Measurements from ENCODE around the gene FARP2.

DNA sequence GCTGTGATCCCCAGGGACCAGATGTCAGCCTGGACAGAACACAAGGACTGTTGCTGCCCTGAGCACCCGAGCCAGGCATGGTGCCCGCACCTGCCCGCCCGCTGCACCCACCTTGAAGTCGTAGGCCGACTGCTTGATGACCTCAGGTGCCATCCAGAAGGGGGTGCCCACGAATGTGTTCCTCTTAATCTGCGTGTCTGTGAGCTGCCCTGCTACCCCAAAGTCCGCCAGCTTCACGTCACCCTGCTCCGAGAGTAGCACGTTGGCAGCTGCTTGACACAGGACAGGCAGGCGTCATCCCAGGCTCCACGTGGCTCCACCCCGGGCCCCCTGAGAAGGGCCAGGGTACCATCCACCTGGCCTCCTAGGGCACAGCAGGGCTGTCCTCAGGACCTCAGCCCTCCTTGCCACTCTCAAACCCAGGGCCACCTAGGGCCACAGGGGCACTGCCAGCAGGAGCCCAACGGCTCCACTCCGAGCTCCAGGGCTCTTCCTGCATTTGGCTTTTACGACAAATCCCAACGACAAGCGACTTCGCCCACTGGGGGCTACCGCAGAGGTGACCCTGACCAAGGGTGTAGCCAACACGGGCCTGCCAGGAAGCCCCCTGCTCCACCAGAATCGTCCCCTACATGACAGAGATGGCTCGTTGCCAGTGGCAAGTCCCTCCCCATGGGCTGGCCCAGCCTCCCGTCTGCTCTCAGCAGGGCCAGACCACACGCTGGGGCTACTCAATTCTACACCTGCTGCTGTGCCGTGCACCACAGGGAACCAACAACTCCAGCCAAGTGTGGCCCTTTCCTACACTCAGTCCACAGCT is 143.3 kb downstream of the FARP2 start:
- TF ChIP-seq, protein P1, sequence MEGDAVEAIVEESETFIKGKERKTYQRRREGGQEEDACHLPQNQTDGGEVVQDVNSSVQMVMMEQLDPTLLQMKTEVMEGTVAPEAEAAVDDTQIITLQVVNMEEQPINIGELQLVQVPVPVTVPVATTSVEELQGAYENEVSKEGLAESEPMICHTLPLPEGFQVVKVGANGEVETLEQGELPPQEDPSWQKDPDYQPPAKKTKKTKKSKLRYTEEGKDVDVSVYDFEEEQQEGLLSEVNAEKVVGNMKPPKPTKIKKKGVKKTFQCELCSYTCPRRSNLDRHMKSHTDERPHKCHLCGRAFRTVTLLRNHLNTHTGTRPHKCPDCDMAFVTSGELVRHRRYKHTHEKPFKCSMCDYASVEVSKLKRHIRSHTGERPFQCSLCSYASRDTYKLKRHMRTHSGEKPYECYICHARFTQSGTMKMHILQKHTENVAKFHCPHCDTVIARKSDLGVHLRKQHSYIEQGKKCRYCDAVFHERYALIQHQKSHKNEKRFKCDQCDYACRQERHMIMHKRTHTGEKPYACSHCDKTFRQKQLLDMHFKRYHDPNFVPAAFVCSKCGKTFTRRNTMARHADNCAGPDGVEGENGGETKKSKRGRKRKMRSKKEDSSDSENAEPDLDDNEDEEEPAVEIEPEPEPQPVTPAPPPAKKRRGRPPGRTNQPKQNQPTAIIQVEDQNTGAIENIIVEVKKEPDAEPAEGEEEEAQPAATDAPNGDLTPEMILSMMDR (conservative IDR thresholded peaks at IDR 0.05; ENCODE audit: low read length), result no peak
- no peak for TF ChIP-seq EZH2phosphoT487 (IDR thresholded peaks at IDR 0.05; ENCODE audit: borderline replicate concordance)

All from Loucy (cell line).